Upper lobe of left lung (tissue), 4 donors: ENCODE data around the gene TAS2R60.
A peak's percentile ranks its signal among the peaks of the same experiment; 100 is the strongest.

Experiments used
- CTCF ChIP-seq, 6 experiments: fragments of 450-650 bp in 4 of 6; fragments of 200-600 bp in 2 of 6; sonication (generic) in 2 of 6; IDR thresholded peaks; one replicate each; pipeline ENCODE4 v1.5.1; 2016 to 2019; ENCODE audit warnings: antibody characterized with exemption in 6 of 6
- EP300 ChIP-seq, 4 donors: sonication (generic); formaldehyde crosslinking; IDR thresholded peaks; one replicate each; pipeline ENCODE4 v1.5.1; 2017; ENCODE audit warnings: antibody characterized with exemption in 4 of 4, control low read depth in 2 of 4
- POLR2A ChIP-seq, 4 donors: fragments of 450-650 bp; IDR thresholded peaks; one replicate each; pipeline ENCODE4 v1.5.1; 2016 to 2017; ENCODE audit warnings: antibody characterized with exemption in 4 of 4, mild to moderate bottlenecking in 2 of 4
- POLR2AphosphoS5 ChIP-seq, 2 donors: sonication (generic); formaldehyde crosslinking; IDR thresholded peaks; one replicate each; pipeline ENCODE4 v1.5.1; 2017; ENCODE audit warnings: antibody characterized with exemption in 2 of 2

DNA sequence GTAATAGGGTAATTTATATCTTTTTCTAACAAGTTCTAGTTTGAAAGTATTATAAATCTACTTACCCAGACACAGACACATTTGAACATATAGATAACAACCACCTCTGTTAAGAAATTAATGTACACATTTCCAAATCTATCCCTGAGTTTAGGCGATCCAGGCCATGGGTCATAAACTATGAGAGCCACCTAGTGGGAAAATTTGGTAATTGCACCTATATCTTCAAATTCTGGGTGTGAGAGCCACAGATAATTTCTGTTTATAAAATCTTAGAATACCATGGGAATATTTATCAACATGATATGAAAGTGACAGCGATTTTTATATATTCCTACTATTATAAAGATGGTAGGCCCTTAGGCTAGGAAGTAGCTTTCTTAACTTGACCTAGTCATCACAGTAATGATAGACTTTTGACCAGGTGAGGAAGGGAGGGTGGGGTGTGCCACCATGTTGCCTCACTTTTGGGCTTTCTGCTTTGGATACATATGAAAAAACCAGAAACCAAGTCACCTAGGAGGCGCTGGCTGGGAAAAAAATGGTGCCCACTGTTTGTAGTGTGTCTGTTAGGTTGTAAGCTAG, 26.6 kb upstream of the TAS2R60 start:
- TF ChIP-seq CTCF (IDR thresholded peaks at IDR 0.05): peak; percentile 66 to 82 (median 74)
- no peak for TF ChIP-seq POLR2AphosphoS5 (IDR thresholded peaks at IDR 0.05)
- TF ChIP-seq EP300 (IDR thresholded peaks at IDR 0.05): no peak
- no peak for TF ChIP-seq POLR2A (IDR thresholded peaks at IDR 0.05)
